Karpas-422 (cell line): ENCODE data around the gene C1QTNF5. TPM values are rescaled to one million over a fixed set of nuclear protein-coding genes. Genes with fewer than 3 reads are reported as not detected.
A peak's percentile ranks its signal among the peaks of the same experiment; 100 is the strongest.

ENCODE experiments used
- DNase-seq: peaks from one replicate; pipeline ENCODE4 v3.0.0-alpha.2; 2015
- H2AFZ ChIP-seq: fragments of 200-600 bp; sonication (generic); 2 replicates; pipeline ENCODE4 v1.6.1; 2014; ENCODE audit warnings: antibody characterized with exemption, low read length, mixed read lengths
- H3K27ac ChIP-seq: fragments of 200-600 bp; sonication (generic); 2 replicates; pipeline ENCODE4 v1.5.1; 2014; ENCODE audit warnings: mild to moderate bottlenecking, low read length, moderate library complexity
- H3K27me3 ChIP-seq: fragments of 200-600 bp; sonication (generic); 2 replicates; pipeline ENCODE4 v1.6.1; 2014; ENCODE audit warnings: low read length, mixed read lengths
- H3K36me3 ChIP-seq: fragments of 200-600 bp; sonication (generic); 2 replicates; pipeline ENCODE4 v1.6.1; 2014; ENCODE audit warnings: low read length, mixed read lengths; ENCODE audit not compliant: insufficient read depth
- H3K4me1 ChIP-seq: fragments of 200-600 bp; sonication (generic); 2 replicates; pipeline ENCODE4 v1.6.1; 2014; ENCODE audit warnings: mild to moderate bottlenecking, low read length, mixed read lengths
- H3K4me2 ChIP-seq: fragments of 200-600 bp; sonication (generic); 2 replicates; pipeline ENCODE4 v1.6.1; 2014; ENCODE audit warnings: low read length, low read depth, mild to moderate bottlenecking; ENCODE audit not compliant: poor library complexity, severe bottlenecking
- H3K4me3 ChIP-seq: fragments of 200-600 bp; sonication (generic); 2 replicates; pipeline ENCODE4 v1.5.1; 2014; ENCODE audit warnings: mild to moderate bottlenecking, antibody characterized with exemption, low read length, mixed read lengths
- H3K79me2 ChIP-seq: fragments of 200-600 bp; sonication (generic); 2 replicates; pipeline ENCODE4 v1.6.1; 2014; ENCODE audit warnings: mild to moderate bottlenecking, low read length, mixed read lengths
- H3K9ac ChIP-seq: fragments of 200-600 bp; sonication (generic); 2 replicates; pipeline ENCODE4 v1.6.0; 2014; ENCODE audit warnings: low read length
- H3K9me2 ChIP-seq: fragments of 200-600 bp; sonication (generic), shearing (Covaris generic); replicated peaks from 2 replicates; pipeline ENCODE4 v1.6.0; 2014; ENCODE audit warnings: mild to moderate bottlenecking, low read length, moderate library complexity; ENCODE audit not compliant: insufficient read depth
- H3K9me3 ChIP-seq: fragments of 300-700, 200-600 bp; sonication (generic); 2 replicates; pipeline ENCODE4 v1.6.1; 2014; ENCODE audit warnings: low read length, mixed read lengths
- H4K20me1 ChIP-seq: fragments of 200-600 bp; sonication (generic); 2 replicates; pipeline ENCODE4 v1.6.1; 2014; ENCODE audit warnings: mild to moderate bottlenecking, antibody characterized with exemption, low read length, low read depth; ENCODE audit not compliant: insufficient read depth
- total RNA-seq: library from RNA; depleted of rRNA; stranded (reverse); fragments of >200 nt; shearing (Covaris generic); gene quantifications from 2 replicates; pipeline ENCODE4 v1.2.3, GENCODE V29; 2014; ENCODE audit warnings: low replicate concordance

The C1QTNF5 gene
- total RNA-seq, 1 experiment from 2014 or later = not detected

GRCh38 chr11:119355091-119355843 lies 14.6 kb upstream of the C1QTNF5 start:
- Histone ChIP-seq H3K27me3 (no peaks in the 10 kb centered on the region), H3K36me3 (peaks cover 11% of the 10 kb centered on the region), H3K4me1 (peaks cover 75% of the 10 kb centered on the region), H3K9me3 (no peaks in the 10 kb centered on the region), H3K79me2 (no peaks in the 10 kb centered on the region), H2AFZ (no peak overlapping the region), H3K4me3 (peak overlapping the region; percentile 47; the same call in 1 of the 2 replicates), H4K20me1 (no peaks in the 10 kb centered on the region), H3K4me2 (peak overlapping the region; percentile 79), H3K9me2 (no peaks in the 10 kb centered on the region), H3K27ac (peak overlapping the region; percentile 77), H3K9ac (peak overlapping the region; percentile 71)
- no peak for DNase-seq

GRCh38 chr11:119352857-119353260 lies 12.2 kb upstream of the C1QTNF5 start:
- Histone ChIP-seq H3K9me2 (no peaks in the 10 kb centered on the region), H3K9ac (no peak overlapping the region), H3K27me3 (no peaks in the 10 kb centered on the region), H3K4me1 (peaks cover 51% of the 10 kb centered on the region), H4K20me1 (no peaks in the 10 kb centered on the region), H3K4me3 (no peak overlapping the region), H3K36me3 (peaks cover 3% of the 10 kb centered on the region; the same call in 1 of the 2 replicates), H3K9me3 (no peaks in the 10 kb centered on the region), H3K4me2 (no peak overlapping the region), H3K79me2 (no peaks in the 10 kb centered on the region), H3K27ac (no peak overlapping the region), H2AFZ (no peak overlapping the region)
- DNase-seq = no peak

GRCh38 chr11:119351232-119351631 lies 10.5 kb upstream of the C1QTNF5 start:
- Histone ChIP-seq H3K4me3 (no peak overlapping the region), H3K79me2 (no peaks in the 10 kb centered on the region), H2AFZ (no peak overlapping the region), H3K27me3 (no peaks in the 10 kb centered on the region), H3K4me1 (peaks cover 36% of the 10 kb centered on the region), H3K9me3 (no peaks in the 10 kb centered on the region), H3K9ac (no peak overlapping the region), H3K36me3 (peaks cover 3% of the 10 kb centered on the region; the same call in 1 of the 2 replicates), H4K20me1 (no peaks in the 10 kb centered on the region), H3K27ac (no peak overlapping the region), H3K9me2 (no peaks in the 10 kb centered on the region), H3K4me2 (no peak overlapping the region)
- DNase-seq = no peak

GRCh38 chr11:119350302-119350701 lies 9.6 kb upstream of the C1QTNF5 start:
- H3K79me2 ChIP-seq = no peaks in the 10 kb centered on the region
- DNase-seq = no peak
- no peak overlapping the region for H3K27ac ChIP-seq
- H3K9ac ChIP-seq = no peak overlapping the region
- H3K9me2 ChIP-seq = no peaks in the 10 kb centered on the region
- no peak overlapping the region for H3K4me2 ChIP-seq
- H3K4me3 ChIP-seq = no peak overlapping the region
- no peaks in the 10 kb centered on the region for H3K9me3 ChIP-seq
- peaks cover 27% of the 10 kb centered on the region for H3K4me1 ChIP-seq
- no peaks in the 10 kb centered on the region for H3K27me3 ChIP-seq
- no peaks in the 10 kb centered on the region for H4K20me1 ChIP-seq
- H3K36me3 ChIP-seq = peaks cover 1% of the 10 kb centered on the region; the same call in 1 of the 2 replicates
- H2AFZ ChIP-seq = no peak overlapping the region

GRCh38 chr11:119347940-119348605 lies 7.4 kb upstream of the C1QTNF5 start:
- no peaks in the 10 kb centered on the region for H3K9me3 ChIP-seq
- no peaks in the 10 kb centered on the region for H3K79me2 ChIP-seq
- no peak for DNase-seq
- no peak overlapping the region for H3K9ac ChIP-seq
- H3K4me1 ChIP-seq = peaks cover 10% of the 10 kb centered on the region
- no peak overlapping the region for H2AFZ ChIP-seq
- no peaks in the 10 kb centered on the region for H3K27me3 ChIP-seq
- H3K9me2 ChIP-seq = no peaks in the 10 kb centered on the region
- H3K4me3 ChIP-seq = no peak overlapping the region
- H3K4me2 ChIP-seq = no peak overlapping the region
- no peaks in the 10 kb centered on the region for H3K36me3 ChIP-seq
- H3K27ac ChIP-seq = no peak overlapping the region
- H4K20me1 ChIP-seq = no peaks in the 10 kb centered on the region

GRCh38 chr11:119347242-119347641 lies 6.6 kb upstream of the C1QTNF5 start:
- Histone ChIP-seq H3K9ac (no peak overlapping the region), H2AFZ (no peak overlapping the region), H3K27ac (no peak overlapping the region), H3K4me1 (peaks cover 5% of the 10 kb centered on the region), H3K9me2 (no peaks in the 10 kb centered on the region), H3K27me3 (no peaks in the 10 kb centered on the region), H4K20me1 (no peaks in the 10 kb centered on the region), H3K9me3 (no peaks in the 10 kb centered on the region), H3K4me3 (no peak overlapping the region), H3K4me2 (no peak overlapping the region), H3K79me2 (no peaks in the 10 kb centered on the region), H3K36me3 (no peaks in the 10 kb centered on the region)
- DNase-seq = no peak

- no peaks in the 10 kb centered on the region for H3K9me3 ChIP-seq
- no peaks in the 10 kb centered on the region for H3K27me3 ChIP-seq
- no peaks in the 10 kb centered on the region for H4K20me1 ChIP-seq
- no peaks in the 10 kb centered on the region for H3K36me3 ChIP-seq
- DNase-seq = no peak
- no peaks in the 10 kb centered on the region for H3K79me2 ChIP-seq
- no peak within 1 kb of the TSS for H3K4me3 ChIP-seq
- H3K4me2 ChIP-seq = no peak within 1 kb of the TSS
- H2AFZ ChIP-seq = no peak within 1 kb of the TSS
- H3K9me2 ChIP-seq = no peaks in the 10 kb centered on the region
- H3K27ac ChIP-seq = no peak within 1 kb of the TSS
- peaks cover under 1% of the 10 kb centered on the region; the same call in 1 of the 2 replicates for H3K4me1 ChIP-seq
- no peak within 1 kb of the TSS for H3K9ac ChIP-seq
These were observed 5.9 kb upstream of the C1QTNF5 start, which contains the start of gene MFRP for GRCh38 chr11:119346605-119347004. TSS of gene MFRP (minus strand) at chr11:119346705. CDS start at chr11:119346513, 192 bp downstream.

GRCh38 chr11:119345685-119346084 lies 5.0 kb upstream of the C1QTNF5 start:
- Histone ChIP-seq H3K9ac (no peak overlapping the region), H3K4me2 (no peak overlapping the region), H3K27me3 (no peaks in the 10 kb centered on the region), H3K4me3 (no peak overlapping the region), H2AFZ (no peak overlapping the region), H3K36me3 (no peaks in the 10 kb centered on the region), H4K20me1 (no peaks in the 10 kb centered on the region), H3K9me2 (no peaks in the 10 kb centered on the region), H3K4me1 (no peaks in the 10 kb centered on the region), H3K79me2 (no peaks in the 10 kb centered on the region), H3K27ac (no peak overlapping the region), H3K9me3 (no peaks in the 10 kb centered on the region)
- DNase-seq = no peak
